DMS53 treated with DMSO at 0.1 percent for 48 hours (cell line): ENCODE results near the gene SECISBP2.
"Not testable (repeated sequence)": the region's sequence is repeated elsewhere in the genome, so short reads cannot be mapped to it uniquely, and the experiment has no call there.

Experiments used
- DNase-seq: peaks from one replicate; lab custom pipeline; 2025; ENCODE audit not compliant: unreplicated experiment; lab: John Stamatoyannopoulos, UW

SECISBP2 gene

GRCh38 chr9:89309608-89310474, 8.5 kb upstream of the SECISBP2 start:
- DNase-seq = no peak

GRCh38 chr9:89310475-89311345, 7.6 kb upstream of the SECISBP2 start, which contains the start of gene CKS2:
Gene CKS2 (plus strand): TSS chr9:89311195. CDS start chr9:89311293, 98 bp downstream.
- DNase-seq = peak; percentile 96

DNA sequence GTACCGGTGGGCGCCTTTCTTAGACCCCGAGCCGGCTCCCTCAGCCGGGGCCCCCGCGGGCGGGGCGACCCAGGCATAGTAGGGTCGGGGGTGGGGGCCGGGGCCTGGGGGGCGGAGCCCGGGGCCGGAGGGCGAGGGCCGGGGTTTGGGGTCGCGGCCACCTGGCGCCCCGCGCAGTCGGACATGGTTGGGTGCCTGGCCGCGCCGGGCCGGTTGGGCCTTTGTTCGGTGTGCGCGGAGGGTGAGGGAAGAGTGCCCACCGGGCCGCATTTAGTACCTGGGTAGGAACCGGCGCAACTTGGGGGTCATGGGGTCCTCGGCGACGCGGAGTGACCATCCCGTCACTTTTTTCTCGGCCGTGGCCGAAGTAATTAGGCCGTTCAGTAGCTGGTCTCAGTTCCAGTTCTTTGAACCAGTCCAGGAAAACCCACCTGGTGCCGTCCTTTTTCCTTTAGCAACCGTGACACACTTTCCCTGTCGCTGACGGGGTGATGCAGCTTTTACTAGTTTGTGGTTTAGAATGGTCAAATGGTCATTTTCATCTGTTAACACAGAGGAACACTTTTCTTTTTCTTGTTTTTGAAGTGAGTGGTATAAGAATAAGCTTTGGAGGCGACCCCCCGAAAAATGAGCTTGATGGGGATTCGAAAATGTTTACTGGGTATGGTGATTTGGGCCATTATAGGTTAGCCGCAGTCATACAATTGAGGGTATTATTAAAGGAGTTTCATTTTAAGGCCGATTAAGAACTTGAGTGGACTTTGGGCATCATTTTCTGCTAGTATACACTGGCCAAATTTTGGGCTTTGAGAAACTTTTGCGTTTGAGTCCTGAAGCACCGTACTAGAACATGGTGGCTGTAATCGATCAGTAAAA, 6.7 kb upstream of the SECISBP2 start:
- DNase-seq = no peak

DNA sequence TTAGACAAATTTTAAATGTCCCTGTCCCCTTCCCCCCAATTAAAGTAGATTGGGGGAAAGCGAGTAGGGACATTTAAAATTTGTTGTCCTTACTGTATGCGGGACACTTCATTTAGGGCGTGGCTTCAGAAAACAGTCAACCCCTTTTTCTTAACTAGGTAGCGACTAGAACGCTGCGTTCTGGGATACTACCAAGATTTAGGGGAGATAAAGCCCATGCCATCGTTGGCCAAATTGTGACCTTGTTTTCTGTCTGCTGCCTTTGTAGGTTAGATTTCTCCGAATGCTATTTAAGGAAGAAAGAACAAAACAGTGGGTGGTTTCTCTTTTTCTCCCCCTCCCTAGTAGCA, 6.1 kb upstream of the SECISBP2 start:
- DNase-seq = no peak

DNA sequence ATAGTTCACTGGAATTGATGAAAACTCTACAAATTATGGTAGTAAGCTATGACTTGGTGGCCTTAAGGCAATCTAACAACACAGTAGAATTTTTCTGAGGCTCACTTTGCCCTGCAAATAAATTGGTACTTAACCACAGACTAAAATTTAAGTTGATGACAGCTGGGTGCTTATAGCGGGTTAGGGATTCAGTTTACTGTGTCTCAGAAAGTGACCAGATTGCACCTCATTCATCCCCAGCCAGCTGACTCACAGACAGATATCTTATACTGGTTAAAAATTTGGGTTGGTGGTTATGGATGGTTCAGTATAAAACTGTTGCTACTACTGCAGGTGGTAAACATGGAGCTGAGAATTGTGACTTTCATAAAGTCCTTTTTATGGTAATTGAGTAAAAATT, 4.5 kb upstream of the SECISBP2 start:
- DNase-seq = no peak

GRCh38 chr9:89314955-89315354, 3.3 kb upstream of the SECISBP2 start:
- DNase-seq = no peak

GRCh38 chr9:89315482-89315881, 2.8 kb upstream of the SECISBP2 start:
- no peak for DNase-seq

DNA sequence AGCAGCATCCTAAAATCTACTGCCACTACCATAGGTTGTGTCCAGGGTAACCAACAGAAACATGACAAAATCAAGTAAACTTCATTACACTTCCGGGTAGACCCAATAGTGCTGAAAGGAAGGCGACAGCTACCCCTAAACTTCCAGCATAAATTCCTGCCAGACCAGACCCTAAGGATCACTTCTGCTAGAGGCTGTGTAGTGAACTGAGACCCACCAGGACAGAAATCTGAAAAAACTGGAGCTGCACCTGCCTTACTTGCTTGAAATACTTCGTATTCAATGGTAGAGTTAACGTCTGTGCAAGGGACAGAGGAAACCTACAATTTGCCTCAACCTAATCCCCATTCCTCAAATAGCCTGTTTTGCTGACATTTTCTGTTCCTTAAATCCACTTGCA, 1.0 kb upstream of the SECISBP2 start:
- DNase-seq = no peak

GRCh38 chr9:89319015-89319905, 960 bp downstream of the SECISBP2 start:
- DNase-seq = no peak

GRCh38 chr9:89323390-89323789, 5.1 kb downstream of the SECISBP2 start:
- no peak for DNase-seq

- no peak for DNase-seq
These were observed 7.4 kb downstream of the SECISBP2 start for GRCh38 chr9:89325733-89326132.

DNA sequence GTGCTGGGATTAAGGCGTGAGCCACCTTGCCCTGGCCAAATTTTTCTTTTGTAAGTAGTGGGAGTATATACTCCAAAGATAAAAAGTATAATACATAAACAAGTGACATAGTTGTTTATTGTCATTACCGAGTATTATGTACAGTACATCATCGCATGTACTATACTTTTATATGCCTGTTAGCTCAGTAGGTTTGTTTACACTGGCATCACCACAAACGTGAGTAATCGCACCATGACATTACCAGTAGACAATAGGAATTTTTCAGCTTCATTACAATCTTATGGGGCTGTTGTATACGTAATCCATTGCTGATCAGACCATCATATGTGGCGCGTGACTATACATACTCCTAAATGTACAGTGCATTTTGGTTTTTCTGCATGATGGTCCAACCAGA, 9.8 kb downstream of the SECISBP2 start:
- no peak for DNase-seq

DNA sequence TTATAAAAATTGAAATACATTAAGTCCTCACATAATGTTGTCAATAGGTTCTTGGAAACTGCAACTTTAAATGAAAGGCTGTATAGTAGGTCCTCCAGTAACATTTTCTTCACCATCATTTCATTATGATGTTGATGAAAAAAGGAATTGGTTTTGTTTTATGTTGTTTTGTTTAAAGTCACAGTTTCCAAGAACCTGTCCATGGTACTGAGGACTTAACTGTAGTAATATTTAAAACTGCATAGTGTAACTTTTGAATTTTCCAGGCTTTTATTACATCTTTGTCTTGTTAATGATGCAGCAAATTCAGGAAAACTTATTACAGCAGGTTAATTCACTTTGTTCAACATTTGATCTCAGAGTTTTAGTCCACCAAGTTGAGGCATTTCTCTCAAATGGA, 11.6 kb downstream of the SECISBP2 start:
- no peak for DNase-seq

DNA sequence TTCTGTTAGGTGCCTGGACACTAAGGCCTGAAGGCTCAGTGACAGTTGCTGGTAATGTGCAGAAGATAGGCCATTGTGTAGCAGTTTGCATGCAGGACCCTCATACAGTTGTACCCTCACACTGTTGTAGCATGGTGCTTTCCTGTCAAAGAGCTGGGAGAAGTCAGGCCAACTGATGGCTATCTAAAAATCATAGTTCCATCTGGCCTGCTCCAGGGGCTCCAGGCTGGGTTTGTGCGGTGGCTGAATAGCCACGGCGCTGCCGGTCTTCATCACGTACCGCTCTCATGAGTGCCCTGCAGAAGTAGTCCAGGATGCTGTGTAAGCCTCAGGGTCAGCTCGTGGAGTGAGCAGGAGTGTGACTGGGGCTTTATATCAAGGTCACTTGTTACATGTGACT, 12.2 kb downstream of the SECISBP2 start:
- DNase-seq = no peak

- DNase-seq = no peak
These were observed 21.5 kb downstream of the SECISBP2 start for GRCh38 chr9:89339807-89340206.

GRCh38 chr9:89340332-89340731, 22.0 kb downstream of the SECISBP2 start:
- DNase-seq = no peak

DNA sequence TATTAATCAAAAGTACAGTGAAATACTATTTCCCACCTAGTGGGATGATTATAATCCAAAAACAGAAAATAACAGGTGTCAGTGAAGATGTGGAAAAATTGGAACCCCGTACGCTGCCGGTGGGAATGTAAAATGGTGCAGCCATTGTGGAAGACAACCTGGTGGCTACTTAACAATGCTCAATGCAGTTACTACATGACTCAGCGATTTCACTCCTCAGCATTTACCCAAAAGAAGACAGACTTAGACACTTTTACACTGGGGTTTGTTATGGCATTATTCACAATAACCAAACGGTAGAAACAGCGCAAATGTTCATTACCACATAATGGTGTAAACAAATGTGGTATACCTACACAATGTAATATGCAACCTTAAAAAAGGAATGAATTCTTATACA, 23.9 kb downstream of the SECISBP2 start:
- no peak for DNase-seq

DNA sequence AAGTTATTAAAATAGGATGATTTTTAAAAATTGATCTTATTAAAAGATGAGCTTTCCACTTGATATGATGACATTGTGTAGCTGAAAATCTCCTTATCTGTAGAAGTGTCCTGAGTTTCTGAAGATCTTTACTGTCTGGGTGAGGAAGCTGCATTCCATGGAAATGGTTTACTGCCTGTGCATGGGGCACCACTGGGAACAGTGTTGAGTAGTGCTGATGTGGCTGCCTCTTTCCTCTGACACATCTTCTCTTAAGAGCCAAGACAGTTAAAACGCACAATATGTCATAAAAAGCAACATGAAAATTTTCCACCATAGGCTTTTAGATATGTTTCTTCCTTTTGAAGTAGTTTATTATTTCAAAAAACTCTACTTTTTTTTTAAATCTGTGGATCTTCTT, 24.6 kb downstream of the SECISBP2 start:
- DNase-seq = no peak

DNA sequence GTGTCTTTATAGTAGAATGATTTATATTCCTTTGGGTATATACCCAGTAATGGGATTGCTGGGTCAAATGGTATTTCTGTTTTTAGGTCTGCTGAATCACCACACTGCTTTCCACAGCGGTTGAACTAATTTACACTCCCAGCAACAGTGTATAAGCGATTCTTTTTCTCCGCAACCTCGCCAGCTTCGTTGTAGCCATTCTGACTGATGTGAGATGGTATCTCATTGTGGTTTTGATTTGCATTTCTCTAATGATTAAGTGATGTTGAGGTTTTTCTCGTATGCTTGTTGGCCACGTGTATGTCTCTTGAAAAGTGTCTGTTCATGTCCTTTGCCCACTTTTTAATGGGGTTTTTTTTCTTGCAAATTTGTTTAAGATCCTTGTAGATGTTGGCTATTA, 25.5 kb downstream of the SECISBP2 start:
- not testable (repeated sequence) for DNase-seq

- DNase-seq = no peak
These were observed 27.2 kb downstream of the SECISBP2 start for GRCh38 chr9:89345476-89345875.
